ENCODE data around the gene TMEM151B.

TMEM151B gene

DNA sequence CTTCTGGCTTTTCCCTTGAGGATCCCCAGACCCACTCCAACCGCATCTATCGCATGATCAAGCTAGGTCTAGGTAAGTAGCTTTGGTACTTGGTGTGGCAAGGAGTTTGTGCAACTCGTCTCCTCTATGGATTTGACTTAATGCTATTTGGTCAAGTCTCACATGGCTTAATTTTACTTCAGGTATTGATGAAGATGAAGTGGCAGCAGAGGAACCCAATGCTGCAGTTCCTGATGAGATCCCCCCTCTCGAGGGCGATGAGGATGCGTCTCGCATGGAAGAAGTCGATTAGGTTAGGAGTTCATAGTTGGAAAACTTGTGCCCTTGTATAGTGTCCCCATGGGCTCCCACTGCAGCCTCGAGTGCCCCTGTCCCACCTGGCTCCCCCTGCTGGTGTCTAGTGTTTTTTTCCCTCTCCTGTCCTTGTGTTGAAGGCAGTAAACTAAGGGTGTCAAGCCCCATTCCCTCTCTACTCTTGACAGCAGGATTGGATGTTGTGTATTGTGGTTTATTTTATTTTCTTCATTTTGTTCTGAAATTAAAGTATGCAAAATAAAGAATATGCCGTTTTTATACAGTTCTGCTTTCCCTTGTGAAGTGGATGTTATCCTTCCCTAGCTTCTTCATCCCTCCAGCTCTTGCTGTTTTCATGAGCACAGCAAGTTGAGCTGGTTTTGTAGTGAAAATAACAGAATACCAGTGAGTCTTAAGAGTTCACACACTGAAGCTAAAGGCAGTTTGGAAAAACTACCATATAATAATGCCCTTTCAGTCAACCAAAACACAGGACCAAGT lies 16.7 kb upstream of the TMEM151B start:
- no peak for DNase-seq

DNA sequence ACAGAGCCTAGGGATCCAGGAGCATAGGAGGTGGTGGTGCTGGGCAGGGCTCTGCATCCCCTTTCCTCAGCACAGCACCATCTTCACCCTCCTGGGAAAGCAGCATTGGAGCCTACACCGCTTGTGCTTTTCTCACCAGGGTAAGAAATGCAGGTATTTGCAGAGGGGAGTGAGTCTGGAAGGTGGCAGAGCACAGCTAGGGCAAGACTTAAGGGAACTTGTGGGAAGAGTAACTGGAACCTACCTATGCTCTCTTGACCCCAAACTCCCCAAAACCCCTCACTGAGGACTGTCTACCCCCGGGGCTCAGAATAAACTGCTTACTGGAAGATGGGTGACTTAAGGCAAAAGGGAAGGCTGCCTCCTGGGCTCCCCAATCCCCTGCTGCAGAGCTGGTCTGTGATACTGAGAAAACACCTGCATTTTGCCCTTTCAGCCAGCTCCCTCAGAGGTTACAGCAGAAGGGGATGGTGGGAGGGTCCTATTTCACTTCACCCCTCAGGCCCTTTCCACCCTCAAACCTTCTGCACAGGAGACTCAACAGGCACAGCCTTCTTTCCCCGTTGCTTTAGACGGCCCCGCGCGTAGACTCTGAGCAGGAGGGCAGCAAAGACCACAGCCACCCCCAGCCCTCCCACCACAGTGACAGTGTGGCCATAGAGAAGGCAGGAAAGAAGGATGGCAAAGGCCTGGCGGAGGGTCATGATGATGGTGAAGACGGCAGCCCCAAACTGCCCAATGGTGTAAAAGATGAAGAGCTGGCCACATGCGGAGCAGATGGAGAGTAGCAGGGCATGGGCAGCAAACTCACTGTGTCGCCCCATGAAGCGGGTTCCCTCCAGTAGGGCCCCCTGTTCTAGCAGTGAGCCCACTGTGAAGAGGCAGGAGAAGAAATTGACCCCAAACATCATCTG lies 15.8 kb upstream of the TMEM151B start:
- DNase-seq, result no peak

DNA sequence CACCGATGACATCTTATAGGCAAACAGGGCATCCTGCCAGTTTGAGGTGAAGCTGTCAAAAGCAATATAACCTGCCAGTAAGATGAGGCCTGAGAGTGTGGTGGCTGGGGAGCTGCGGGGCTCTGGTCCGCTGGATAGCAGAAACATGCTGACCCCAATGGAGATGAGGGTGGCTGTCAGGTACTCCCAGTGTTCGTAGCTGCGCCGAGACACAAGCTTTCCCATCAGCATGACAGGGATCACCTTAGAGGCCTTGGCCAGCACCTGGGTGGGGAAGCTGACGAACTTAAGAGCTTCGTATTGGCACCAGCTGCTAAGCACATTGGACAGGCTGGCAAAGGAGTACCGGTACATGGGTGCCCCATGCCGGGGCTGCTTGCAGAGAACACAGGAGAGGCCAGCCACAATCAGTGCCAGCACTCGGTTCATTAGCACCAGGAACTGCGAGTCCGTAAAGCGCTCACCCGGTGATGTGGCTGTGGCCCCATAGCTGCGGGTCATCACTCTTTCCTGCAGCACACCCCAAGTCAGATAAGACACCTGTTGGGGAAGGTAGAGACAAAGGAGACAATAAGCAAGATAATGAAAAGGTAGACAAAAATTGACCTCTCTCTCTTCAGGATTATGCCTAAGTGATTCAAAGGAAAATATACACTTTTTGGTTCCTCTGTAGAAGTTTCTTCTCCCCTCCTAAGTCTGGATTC lies 15.0 kb upstream of the TMEM151B start:
- DNase-seq, result no peak

DNA sequence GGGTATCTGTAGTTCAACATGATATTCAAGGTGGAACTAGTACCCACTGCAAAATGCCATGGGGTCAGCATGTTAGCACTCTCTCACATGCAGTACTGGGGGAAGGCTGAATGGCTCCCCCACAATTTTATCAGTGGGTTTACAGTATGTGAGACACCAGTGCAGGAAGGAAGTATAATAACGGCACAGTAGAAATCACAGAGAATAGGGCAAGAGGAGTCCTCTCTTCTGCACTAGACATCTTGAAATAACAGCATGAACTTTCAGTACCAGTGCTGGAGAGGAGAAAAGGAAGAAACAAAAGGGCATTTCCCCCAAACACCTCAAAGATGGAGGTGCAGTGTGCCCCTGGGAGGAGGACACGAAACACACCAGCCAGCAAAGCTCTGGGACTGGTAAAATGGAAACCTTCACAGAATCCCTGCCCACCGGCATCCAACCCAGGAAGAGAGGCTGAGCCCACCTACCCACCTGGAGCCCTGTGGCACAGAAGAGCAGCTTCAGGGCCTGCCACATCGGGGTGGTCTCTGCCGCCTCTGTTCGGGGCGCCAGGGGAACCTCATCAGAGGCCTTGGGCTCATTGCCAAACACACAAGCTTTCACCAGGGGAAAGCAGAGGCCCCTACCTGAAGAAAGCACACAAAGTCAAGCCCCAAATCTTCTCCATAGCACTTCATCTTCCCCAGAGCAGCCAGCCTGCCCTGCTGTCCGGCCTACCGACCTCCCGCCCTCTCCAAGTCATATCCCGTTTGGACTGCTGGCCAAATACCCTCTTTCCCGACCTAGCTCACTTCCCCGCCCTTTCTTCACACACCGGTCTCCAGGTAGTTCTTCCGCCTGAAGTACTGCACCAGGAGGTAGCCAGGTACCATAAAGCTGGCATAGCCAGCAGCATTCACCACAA lies 14.1 kb upstream of the TMEM151B start:
- DNase-seq, result no peak

DNA sequence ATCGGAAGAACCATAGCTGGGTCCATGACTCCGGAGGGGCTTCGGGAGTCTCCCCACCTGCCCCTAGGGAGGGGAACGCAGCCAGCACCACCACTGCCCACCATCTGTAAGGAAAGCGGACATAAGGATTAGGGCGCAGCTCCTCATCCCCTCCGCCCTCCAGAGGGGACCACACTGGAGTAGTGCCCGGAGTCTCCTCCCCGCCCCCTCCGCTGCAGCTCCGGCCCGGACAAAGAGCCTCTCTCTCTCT lies 13.6 kb upstream of the TMEM151B start:
- no peak for DNase-seq

DNA sequence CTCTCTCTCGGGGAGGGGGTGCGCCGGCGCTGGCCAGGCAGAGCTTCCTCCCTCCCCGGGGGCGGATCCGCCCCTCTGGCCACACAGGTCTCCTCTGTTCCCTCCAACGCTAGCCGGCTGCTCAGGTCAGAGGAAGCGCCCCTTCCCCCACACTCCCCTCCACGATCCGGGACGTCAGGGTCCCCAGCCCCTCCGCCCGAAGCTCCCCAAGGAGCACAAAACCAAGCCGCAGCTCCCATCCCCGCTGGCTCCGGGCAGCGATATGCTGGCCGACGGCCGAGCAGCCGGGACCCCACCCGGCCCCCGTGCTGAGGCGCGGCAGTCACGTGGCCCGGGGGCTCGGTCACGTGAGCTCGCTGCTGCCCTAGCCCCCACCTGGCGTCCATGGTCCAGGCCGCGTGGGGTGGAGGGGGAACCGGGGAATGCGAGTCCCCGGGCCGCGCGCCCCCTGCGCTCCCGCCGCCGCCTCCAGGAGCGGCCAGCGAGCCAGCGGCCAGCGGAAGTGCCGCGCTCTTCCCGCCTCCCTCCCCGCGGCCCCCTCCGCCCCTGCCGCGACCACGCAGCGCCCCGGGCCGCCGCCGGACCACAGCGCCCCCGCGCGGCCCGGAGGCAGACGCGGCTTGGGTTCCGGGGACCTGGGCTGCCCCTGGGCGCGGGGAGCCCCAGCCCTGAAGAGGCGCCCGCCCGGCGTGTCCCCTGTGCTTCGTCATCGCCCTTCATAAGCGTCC lies 13.1 kb upstream of the TMEM151B start, which contains the start of gene SLC35B2:
Gene SLC35B2, minus strand, starts transcription at position 504 of the 728 bp plus-strand sequence. Its CDS starts 118 bp downstream, at position 386.
- DNase-seq, result peak; percentile 88

DNA sequence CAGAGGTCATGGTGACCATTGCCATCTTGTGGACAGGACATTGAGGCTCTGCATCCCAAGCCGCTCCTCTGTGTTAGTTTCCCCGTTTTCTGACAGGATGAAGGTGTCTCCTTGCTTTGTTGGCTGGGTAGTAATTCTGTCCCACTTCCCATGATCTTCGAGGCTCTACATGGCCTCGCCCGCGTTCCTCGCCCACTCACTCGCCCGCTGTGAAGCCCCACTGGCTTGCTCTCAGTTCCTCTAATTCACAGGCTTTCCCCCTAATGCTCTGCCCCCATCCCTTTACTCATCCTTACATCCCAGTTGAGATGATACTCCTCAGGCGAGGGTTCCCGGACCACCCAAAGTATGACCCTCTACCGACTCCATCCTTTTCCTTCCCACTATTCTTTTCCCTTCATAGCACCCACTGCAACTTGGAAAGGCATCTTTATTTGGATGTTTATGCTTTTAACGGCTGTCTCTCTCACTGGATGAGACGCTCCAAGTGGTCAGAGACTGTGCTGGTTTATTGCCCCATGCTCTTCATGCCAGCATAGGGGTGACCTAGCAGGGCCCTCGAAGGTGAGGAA lies 12.4 kb upstream of the TMEM151B start:
- no peak for DNase-seq

DNA sequence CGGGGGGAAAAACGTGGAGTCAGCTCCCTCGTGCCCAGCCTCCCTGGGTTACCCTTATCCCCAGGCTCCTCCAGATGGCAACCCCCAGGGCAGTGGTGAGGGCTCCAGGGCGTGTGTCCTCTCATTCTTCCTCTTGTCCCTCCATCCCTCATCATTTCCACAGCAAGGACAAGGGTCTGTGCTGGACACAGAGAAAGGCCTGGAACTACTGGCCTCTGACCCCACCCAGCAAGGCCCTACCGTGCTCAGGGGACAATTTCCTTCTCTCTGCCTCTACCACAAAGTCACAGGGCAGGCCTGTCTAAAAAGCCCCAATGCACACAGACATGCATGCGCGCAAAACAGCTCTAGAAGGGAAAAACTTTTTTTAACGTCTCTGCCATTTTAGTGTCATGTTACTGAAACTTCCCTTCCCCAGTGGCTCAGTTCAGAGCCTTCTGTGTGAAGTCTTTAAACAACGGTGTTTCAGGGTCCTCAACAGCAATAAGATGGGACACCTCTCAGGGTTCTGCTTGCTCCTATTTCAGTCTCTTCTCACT lies 11.9 kb upstream of the TMEM151B start:
- no peak for DNase-seq

DNA sequence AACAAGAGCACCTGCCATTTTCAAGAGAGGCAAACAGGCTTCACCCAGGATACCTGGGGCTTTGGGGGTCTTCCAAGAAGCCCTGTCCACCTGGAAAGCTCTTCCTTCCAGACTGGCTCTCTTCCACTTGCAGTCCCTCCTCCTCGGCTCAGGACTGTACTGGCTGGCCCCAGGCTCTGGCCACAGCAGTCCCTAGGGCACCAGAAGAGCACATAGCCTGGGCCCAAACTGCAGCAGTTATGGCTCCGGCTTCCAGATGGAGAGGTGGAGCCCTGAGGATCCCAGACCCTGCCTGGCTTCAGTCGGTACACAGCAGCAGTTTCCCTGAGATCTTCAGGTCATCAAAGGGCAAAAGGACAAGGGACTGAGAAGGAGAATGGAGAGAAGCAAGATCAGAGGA lies 11.3 kb upstream of the TMEM151B start:
- no peak for DNase-seq

DNA sequence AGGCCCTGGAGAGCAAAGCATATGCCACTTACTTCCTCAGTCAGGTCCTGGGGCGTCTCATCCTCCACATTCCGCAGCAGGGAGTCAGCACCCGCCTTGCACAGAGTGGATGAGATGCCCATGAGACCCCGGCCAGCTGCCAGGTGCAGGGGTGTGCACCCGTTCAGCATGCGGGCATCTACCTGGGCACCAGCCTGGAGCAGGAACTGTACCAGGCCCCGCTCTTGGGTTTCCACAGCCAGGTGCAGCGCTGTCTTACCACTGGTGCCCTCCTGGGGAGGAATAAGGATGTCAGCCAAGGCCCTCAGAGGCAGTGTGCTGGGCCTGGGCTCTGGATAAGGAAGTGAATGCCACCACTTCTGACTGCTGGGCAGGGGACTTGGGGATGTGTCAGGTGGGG lies 10.2 kb upstream of the TMEM151B start:
- no peak for DNase-seq

DNA sequence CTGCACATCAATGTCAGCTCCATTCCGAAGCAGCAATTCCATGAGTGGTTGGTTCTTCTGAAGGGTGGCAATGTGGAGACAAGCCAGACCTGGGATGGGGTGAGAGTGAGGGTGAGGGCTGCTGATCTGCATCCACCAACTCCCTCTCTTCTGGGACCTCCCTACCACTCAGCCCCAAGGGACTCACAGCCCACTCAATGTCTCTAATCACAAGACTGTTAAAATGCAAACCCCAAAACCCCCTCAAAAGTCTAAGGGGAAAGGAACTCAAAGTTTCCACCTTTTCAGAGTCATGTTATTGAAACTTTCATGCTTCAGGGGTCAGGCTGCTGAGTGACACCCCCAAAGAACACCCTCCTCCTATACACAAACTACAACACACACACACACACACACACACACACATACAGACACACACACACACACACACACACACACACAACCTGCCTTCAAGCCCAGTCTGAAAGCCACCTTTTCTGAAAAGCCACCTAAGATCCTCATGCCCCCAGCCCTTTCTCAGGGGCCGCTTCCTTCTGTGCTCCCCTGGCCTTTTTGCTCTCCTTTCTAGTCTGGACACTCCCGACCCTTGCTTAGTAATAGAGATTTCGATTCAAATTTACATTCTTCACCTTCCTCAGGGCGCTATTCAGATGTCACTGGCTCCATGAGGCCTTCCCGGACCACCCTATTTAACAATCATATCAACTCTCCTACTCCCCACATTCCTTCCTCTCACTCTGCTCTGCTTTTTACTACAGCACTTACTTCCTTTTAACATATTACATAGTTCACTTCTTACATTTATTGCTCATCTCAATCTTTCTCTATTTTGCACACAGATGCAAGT lies 9.6 kb upstream of the TMEM151B start:
- no peak for DNase-seq

DNA sequence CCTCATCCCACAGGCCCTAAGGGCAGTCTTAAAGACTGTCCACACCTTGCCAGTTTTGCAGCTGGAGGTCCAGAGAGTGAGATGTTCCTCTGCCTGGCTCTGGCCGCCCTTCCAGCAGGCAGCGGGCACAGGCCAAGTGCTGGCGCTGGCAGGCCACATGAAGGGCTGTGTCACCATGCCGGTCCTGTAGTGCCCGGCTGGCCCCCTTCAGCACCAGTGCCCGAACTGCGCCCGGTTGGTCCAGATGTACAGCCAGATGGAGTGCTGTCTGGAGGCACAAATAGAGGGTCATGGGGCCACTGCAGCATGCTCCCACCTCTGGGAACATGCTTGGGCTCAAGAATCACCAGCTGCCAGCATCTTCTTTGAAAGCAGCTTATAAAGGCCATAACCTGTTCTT lies 8.7 kb upstream of the TMEM151B start:
- DNase-seq, result no peak

DNA sequence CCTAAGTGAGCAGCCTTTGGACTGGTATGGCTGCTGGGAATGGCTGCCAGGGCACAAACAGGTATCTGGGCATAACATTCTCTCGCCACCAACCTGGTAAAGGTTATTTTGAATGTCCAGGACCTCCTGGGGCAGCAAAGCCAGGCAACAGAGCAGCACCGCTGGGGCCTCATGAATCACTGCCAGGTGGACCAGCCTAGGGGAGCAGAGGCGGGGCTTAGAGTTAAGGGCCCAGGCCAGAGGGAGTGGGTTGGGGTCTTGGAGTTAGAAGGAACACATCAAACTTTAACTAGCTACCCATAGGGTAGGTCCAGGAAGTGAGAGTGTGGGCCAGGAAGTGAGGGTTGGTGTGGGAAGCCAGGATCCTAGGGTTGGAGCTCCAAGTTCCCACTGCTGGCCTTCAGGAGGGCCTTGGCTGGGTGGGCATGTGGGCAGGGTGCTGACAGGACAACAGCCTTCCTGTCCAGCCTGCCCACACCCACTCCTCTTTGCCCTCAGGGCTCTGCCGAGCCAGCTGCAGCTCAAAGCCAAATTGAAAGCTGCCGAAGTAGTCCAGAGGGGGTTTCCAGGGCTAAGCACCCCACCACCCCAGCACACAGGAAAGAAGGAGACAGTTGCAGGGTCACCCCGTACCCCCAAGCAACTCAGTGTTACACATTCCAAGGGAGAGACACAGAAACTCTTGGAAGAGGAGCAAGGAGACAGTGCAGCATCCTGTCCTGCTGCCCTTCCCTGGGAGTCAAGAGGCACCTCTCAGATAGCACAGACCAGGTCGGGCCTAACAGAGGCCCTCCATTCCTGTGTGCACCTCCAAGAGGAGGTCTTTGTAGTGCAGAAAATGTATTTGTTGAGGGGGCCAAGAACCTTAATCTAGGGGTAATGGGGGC lies 7.5 kb upstream of the TMEM151B start:
- DNase-seq, result no peak

DNA sequence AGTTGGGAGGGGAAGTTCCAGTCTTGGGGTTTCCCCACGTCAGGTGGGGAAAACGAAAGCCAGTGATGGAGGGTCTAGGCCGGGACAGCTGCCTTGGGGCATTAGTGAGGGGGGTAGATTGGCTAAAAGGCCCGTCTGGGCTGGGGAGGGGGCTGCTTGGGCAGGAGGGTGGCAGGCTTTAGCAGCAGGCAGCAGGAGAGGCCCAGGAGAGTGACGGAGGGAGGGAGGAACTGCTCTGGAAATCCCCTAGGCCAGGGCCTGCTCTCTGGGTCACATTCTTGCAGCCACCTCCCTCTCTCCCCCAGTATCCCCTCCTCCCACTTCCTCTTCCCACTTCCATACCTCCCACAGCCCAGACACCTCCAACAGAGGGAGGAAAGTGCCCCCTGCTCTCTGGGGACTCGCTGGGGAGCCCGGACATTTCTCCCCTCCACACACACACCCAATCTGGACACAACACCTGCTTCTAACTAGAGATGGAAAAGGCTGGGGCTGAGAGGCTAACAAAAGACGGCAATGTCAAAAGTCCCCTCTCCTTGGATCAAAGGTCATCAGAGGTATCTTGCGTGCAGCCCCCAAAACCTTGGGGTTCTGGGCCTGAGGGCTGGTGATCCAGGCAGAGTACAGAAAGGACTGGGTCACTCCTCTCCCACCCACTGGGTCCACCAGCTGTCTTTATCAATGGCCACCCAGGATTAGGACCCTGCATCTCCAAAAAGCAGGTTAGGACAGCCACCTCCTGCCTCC lies 6.7 kb upstream of the TMEM151B start:
- DNase-seq, result no peak

DNA sequence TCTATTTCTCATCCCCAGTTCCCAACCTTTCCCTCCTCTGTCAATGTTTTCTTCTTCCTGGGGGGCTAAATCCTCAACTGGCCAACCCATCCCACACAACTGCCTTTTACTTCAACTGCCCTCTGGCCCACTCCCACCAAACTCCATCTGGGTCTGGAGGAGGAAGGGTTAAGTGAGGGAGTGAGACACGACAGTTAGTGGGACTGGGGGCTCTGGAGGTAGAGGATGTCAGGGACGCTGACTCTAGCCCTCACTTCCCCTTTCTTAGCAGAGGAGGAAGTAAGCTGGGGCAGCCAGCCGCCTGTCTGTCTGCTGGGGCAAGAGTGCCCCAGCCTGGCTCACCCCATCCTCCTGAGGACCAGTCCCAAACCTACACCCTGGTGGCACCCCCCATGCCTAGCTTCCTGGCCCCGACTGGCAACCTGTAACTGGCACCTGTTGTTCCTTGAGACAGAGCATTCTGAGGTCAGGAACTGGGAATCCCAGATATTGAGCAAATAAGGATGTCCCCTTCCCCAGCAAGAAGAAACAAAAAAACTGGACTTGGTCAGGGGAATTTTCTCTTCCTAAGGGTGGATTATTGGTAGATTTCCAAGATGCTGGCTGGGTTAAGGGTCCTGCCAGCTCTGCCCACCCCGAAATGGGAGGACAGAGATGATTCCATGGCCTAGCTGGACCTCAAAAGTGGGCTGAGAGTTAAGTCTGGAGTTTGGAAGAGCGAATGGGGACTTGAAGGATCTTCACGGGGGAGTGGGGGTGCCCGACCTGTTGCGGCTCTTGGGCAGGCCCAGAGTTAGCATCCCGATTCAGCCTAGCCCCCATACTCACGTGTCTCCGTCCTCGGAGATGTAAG lies 5.9 kb upstream of the TMEM151B start:
- DNase-seq, result peak; percentile 50

DNA sequence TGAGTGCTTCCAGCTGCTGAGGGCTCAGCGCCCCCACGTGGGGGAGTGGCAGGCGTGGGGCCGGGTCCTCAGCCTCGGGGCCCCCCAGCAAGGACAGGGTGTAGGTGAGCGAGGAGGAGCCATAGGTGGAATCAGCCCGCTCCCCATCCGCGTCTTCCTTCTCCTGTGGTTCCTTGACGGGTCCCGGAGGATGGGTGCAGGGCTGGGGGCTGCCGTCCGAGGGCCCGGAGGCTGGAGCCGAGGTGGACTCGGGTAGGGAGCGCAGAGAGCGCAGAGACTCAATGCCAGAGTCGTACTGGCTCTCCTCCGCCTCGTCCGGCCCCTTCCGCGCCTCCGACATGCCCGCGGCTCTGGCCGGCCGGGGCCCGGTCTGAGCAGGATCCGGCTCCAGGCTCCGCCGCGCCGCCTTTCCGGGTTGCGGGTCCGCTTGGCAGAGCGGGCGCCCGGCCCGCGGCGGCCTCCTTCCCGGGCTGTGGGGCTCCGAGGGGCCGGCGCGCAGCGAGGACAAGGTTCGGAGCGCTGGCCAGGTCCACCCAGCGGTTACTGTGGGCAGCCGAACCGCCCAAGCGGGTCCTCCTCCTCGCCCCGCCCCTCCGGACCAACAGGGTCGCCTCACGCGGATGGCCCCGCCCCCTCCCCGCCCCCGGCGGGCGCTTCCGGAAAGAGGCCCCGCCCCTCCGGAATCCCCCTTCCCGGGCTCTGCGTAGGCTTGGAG lies 5.1 kb upstream of the TMEM151B start, which contains the start of gene NFKBIE:
Gene NFKBIE, minus strand, starts transcription at position 545 of the 715 bp plus-strand sequence. Its CDS starts 205 bp downstream, at position 340.
- peak; percentile 96 for DNase-seq
